GM12864 (cell line): Measurements from ENCODE around the gene COL26A1.

Experiments
- DNase-seq: peaks from one replicate; pipeline ENCODE4 v3.0.0-alpha.2; 2011; ENCODE audit warnings: low read depth
- H3K4me3 ChIP-seq: 2 replicates; pipeline ENCODE4 v1.5.1; 2011; ENCODE audit warnings: mild to moderate bottlenecking, low read depth, low read length, control low read depth
- CTCF ChIP-seq: IDR thresholded peaks from 2 replicates; pipeline ENCODE4 v1.5.1; 2011; ENCODE audit warnings: low read depth, mild to moderate bottlenecking, moderate library complexity, low read length, control low read depth, inconsistent platforms; ENCODE audit errors: missing control alignments

Gene COL26A1

DNA sequence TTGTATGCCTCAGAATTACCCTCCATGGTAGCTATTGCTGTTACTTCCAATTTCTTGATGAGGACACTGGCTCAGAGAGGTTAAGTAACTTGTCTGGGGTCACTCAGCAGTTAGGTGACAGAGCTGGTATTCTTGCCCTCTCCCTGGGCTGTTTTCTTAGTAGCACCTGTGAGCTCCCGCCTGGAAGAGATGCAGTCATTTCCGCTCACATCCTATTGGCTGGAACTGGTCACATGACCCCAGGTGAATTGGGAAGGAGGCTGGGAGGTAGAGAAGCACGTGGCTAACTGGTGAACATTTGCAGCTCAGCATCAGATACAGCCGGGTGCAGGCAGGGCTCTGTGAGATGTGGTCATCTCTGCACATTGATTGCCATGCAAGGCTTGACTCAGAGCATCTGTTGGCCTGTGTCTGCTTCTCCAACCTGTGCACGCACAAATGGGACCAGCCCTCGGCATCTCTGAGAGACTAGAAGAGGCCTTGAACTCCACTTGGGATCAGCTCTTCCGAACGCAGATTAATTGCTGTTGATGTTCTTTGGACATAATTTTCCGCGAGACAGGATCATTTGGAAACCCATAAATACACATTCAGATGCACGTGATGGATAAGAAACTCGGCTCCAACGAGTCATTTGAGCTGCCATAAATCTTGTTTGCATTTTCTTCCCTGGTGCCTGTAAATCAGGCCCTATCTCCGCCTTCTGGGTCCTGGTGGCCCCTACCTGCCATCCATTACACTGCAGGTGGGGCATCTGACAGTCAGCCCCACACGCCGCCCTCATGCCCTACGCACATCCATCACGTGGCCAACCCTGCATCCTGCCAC, 223.6 kb downstream of the COL26A1 start:
- no peak for DNase-seq
- H3K4me3 ChIP-seq: no peak overlapping the region
- TF ChIP-seq CTCF: no peak

- DNase-seq: no peak
- H3K4me3 ChIP-seq: no peak overlapping the region
- TF ChIP-seq CTCF: no peak
Measured at GRCh38 chr7:101586906-101587677, 224.4 kb downstream of the COL26A1 start.

GRCh38 chr7:101588131-101588935, 225.7 kb downstream of the COL26A1 start:
- TF ChIP-seq CTCF: no peak
- no peak overlapping the region for H3K4me3 ChIP-seq
- no peak for DNase-seq

GRCh38 chr7:101589052-101589451, 226.4 kb downstream of the COL26A1 start:
- DNase-seq: no peak
- TF ChIP-seq CTCF: no peak
- no peak overlapping the region for H3K4me3 ChIP-seq

GRCh38 chr7:101589976-101590662, 227.4 kb downstream of the COL26A1 start:
- no peak for DNase-seq

More at GRCh38 chr7:101589976-101590662, 227.4 kb downstream of the COL26A1 start:
- no peak overlapping the region for H3K4me3 ChIP-seq
- no peak for TF ChIP-seq CTCF
